Dedifferentiated amniotic fluid mesenchymal stem cell (primary cell): ENCODE data around the gene CXCR3.
A peak's percentile ranks its signal among the peaks of the same experiment; 100 is the strongest.
"Not testable (repeated sequence)": the region's sequence is repeated elsewhere in the genome, so short reads cannot be mapped to it uniquely, and the experiment has no call there.

Experiments used
- DNase-seq: peaks from one replicate; pipeline ENCODE4 v3.0.0-alpha.2; 2016; ENCODE audit errors: extremely low spot score

CXCR3 gene

DNA sequence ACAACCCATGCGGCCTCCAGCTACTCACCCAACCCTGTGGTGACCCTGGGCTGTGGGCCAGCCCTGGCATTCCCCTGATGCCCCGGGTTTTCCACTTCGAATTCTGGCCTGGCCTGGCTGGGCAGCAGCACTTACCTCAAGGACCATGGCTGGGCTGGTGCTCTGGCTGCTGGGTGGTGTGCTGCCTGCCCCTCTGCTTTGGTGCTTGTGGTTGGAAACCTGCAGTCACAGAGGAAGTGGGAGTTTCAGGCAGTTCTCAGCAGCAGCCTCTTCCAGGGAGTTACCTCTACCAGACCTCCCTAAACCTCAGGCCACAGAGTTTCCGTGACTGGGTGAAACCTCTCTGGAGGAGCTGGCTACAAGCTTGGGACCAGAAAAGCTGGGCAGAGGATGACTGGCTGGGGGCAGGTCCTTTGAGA, at the start of gene CXCR3:
Gene CXCR3 (minus strand): TSS at position 209 of the 419 bp plus-strand sequence. CDS start 62 bp downstream, at position 147.
- no peak for DNase-seq

DNA sequence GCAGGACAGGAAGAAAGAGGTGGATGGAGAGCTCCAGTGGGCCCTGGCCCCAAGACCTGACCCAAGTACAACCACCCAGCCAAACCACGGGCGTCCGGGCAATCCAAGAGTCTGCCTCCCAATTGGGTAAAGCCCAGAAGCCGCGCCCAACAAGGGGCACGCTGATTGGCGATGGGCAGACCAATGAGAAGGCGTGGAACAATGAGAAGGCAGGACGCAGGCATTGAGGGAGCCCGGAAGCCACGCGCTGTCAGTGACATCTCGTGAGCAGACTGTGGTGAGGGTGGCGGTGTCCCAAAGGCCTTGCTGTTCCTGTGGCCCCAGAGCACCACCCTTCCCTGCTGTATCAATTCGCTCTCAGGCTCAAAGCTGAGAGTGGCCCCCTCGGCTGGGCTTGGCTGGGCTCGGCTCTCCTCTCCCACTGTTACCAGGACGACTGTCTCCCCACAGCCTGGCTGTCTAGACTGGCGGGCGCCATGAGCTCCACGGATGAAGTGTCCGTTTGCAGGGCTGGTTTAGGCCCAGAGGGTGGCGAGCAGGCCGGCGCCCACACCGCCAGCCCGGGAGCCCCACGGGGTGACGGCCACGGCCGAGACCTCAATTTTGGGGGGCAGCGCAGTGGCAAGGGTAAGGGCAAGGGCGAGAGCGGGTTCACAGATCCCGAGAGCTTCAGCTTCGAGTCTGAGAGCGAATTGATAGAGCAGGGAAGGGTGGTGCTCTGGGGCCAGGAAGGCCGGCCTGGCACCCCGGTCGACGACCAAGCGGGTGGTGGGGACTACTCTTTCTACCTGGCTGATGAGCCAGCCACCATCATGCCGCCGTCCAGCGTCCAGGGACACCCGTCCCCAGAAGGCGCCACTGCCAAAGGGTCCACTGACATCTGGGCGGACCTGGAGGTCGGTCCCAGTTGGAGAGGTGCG, 49.3 kb upstream of the CXCR3 start, which contains the start of gene LOC101059915:
Gene LOC101059915 (plus strand): TSS at position 219 of the 920 bp plus-strand sequence.
- no peak for DNase-seq

DNA sequence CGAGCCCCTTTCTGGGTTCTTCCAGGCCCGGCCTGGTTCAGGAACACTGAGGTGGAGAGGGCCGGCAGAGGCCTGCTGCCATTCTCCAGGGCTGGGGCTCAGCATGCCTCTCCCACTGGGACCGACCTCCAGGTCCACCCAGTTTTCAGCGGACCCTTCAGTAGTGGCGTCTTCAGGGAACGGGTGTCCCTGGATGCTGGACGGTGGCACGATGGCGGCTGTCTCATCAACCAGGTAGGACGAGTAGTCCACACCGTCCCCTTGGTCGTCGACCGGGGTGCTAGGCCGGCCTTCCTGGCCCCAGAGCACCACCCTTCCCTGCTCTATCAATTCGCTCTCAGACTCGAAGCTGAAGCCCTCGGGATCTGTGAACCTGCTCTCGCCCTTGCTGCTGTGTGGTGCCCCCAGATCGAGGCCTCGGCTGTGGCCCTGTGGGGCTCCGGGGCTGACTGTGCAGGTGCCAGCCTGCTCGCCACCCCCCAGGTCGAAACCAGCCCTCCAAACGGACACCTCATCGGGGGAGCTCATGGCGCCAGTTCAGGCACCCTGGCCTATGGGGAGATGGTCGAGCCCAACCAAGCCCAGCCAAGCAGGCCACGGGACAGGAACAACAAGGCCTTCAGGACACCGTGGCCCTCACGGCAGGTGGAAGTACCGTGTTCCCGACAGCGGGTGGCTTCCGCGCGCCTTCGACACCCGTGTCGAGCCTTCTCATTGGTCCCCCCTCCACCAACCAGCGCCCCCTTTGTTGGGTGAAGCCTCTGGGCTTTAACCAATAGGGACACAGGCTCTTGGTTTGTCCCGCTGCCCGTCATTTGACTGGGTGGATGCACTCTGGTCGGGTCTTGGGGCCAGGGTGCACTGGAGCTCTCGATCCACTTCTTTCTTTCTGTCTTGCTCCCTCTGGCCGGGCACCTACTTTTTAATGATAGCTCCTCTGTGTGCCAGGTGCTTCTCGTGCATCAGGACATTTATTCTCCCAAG, 48.2 kb upstream of the CXCR3 start:
- DNase-seq = no peak

DNA sequence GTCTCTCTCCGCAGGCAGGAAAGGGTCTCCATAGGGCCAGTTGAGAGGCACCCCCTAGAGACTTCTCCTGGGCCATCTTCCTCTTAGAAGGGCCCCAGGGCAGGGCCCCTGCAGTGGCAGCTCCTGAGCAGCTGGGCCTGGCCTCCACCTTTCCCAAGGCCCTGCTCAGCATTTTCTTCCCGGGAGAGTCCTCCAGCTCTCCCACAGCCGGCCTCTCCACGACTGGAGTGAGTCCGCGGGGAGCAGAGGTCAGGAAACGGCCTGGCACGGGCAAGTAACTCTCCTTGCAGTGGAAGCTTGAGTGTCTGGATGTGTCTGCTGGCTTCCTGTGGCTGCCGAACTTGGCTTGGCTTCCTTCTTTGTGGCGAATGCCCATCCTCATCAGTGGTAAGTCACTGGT, 47.4 kb upstream of the CXCR3 start:
- no peak for DNase-seq

DNA sequence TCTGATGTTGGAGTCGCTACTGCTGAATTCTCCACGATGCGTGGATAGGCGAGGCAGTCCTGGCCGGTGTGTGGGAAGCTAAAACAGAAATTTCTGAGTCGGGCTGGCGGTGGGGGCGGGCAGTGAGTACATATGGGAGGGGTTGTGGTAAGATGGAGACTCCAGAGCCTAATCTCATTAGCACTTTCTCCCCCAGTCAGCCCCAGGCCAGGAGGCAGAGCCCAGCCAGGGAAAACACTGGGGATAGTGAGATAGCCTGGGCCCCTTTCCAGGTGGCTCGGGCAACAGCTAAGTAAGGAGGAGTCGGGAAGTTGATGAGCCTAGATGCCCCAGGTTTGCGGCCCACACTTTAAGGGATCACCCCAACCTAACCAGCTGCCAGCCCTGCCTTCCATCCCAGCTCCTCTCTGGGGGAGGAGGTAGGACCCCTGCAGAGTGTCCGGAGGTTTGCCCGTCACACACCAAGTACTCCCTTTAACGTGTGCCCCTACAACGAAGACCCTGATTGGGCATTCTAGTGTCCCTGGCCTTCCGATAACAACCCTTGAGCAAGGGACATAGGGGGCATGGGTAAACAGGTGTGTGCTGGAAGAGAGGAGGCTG, 46.7 kb upstream of the CXCR3 start:
- DNase-seq = no peak

DNA sequence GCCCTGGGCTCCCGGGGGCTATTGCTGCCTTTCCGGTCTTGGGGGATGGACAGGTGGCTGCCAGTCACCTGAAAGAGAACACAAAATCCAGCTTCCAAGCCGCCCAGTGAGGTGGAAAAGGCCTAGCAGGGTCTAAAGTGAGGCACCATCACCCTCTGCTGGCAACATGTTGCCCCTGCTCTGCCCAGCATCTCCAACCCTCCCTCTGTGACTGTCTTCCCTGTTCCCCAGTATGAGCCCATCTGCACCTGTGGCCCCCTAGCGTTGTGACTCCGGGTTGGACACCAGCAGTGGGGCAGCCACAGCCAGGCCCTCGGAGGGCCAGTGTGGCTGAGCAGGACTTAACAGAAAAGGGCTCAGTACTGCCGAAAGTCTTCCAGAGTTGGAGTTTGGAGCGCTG, 45.9 kb upstream of the CXCR3 start:
- not testable (repeated sequence) for DNase-seq

DNA sequence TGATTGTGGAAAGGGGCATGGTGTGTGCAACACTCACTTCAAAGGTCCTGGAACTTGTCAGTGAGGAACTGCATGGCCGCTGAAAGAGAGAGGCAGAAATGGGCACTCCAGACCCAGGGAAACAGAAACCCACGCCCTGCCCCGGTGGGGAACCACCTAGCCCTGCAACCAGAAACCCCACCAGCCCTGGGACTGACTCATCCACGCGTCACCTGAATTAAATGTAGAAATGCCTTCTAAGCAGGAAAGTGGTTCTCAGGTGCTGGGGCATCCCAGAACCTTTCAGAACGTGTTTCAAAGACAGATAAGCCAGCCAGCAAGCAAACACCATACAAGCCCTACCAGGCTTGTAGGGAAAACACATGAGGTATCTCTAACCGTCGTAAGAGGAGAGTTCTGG, 44.9 kb upstream of the CXCR3 start:
- DNase-seq = not testable (repeated sequence)

DNA sequence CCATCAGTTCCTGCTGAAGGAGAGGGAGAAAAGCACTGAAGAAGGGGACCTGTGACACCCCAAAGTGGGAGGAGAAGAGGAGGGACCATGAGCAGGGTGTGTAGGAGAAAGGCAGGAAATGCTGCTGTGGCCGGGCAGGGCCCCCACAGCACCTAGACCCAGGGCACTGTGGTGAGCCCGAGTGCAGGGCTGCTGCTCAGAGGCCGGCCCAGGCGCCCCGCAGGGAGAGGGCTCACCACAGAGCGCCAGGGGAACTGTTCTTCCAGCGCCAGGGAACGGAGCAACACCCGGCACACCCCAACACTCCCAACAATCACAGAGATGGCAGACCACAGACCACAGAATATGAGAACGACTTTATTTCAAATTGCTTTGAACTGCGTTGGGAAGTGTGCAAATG, 44.3 kb upstream of the CXCR3 start:
- DNase-seq = not testable (repeated sequence)

DNA sequence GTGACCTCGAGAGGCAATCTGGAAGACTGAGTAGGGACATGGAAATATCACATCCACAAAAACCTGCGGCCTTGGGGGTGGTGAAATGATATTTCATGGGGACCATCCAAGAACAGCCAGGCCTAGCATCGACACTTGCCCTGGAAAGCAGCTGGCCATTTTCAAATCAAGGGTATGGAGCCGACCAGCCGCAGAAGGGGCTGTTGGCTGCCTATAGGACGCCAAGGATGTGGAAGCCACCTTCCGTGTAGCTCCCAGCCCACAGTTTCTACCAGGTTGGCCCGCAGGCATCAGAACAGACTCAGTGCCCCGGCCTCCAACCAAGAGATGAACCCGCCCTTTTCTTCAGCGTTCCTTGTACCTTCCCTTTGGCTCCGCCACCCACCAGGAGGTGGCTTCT, 43.6 kb upstream of the CXCR3 start:
- DNase-seq = no peak

DNA sequence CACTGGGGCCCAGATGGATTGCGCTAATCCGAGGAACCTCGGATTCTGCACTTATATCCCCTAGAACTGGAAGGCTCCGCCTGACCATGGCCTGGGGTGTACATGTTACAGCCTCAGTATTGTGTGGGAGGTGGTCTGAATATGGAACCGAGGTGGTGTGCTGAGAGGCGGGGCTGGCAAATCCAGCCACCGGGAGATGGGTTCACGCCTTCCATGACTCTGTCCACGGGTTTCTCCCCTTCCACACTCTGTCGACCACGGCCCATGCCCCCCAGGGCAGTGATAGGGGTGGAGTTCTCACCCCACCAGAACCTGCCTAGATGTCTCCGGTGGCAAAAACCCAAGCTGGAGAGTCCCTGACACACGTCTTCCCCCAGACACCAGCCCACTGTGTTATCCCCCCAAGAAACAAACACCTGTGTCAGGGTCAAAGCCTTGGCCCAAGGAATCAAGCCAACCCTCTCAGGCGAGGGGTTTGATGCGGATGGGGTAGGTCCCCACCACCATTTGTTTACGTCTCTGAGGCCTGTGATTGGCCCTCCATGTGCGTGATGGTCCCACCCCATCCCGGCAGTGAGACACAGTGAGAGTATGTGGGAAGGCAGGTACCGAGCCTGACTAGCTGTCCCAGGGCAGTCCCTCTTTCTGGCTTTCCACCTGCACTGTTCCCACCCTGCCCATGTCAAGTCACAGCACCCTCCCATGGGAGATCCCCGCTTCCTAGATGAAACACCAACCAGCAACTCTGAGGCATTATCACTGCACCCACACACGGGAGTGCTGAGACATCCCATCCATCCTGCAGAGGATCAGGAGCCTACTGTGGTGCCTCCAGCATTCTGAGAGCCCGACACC, 42.5 kb upstream of the CXCR3 start:
- no peak for DNase-seq

DNA sequence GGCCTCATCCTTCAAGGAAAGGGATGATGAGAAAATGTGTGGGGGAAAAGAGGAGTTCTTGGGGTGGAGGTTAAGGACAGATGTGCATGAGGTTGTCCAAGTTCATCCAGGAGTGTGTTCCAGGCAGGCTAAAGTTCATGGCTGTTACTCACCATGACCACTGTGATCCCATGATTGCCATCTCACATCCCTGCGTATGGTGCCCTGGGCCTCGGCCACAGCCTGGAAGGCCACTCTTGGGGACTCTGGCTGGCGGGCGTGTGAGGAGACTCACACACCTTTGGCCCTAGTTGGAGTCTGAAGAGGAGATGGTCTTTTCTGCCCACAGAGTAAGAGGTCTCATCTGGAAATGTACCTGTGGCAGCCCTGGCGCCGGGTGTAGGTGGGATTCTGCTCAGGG, 41.6 kb upstream of the CXCR3 start:
- DNase-seq = no peak

DNA sequence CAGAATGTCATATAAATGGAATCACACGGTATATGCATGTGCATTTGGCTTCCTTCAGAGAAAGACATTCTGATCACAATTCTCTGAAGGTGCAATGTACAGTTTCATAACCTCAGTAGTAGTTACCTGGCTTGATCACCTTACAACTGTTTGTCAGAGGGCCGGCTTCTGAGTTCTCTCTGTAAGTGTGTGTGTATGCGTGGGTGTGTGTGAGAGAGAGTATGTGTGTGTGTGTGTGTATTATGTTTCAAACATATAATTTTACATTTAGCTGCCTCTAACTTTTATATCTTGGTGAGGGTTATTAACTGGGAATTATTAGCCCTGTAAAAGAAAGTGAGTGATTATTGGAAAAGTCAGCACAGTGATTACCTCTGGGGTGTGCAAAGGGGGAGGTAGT, 41.0 kb upstream of the CXCR3 start:
- DNase-seq = no peak

DNA sequence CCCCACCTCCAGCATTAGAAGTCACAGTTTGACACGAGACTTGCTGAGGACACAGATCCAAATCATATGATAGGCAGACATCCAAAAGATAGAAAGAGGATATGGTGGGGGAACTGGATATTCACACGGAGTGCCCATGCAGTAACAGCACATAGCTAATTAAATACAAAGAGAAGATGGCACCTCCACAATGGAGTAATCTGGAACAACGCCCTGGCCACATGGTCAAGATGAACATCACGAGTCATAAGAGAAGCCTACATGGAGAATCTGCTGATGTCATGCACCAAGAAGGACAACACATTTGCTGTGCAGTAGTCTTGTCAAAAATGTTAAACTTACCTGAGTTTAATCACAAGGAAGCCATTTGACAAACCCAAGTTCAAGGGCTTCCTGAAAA, 39.0 kb upstream of the CXCR3 start:
- no peak for DNase-seq

DNA sequence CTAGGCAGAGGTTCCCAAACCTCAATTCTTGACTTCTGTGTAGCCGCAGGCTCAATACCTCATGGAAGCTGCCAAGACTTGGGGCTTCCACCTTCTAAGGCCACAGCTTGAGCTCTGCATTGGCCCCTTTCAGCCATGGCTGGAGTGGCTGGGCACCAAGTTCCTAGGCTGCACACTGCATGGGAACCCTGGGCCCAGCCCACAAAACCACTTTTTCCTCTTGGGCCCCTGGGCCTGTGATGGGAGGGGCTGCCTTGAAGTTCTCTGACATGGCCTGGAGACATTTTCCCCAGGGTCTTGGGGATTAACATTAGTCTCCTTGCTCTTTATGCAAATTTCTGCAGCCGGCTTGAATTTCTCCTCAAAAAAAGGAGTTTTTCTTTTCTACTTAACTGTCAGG, 35.0 kb upstream of the CXCR3 start:
- DNase-seq = no peak

DNA sequence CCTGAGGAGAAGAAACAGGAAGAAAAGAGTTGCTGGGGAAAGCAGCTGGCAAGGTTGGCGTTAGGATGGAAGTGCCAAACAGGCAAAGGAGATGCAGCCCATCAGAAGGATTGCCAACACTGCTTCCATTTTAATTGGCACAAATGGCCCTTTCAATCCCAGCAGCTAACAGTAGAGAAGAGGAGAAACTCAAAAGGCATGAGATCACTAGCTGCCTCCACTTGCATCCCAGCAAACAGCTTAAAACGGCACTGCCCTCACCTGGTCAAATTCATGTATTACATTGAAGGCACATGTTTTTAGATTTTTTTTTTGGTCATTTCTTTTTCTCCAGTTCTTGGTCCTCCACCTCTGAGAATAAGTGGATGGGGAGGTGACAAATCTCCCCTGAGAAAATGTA, 34.1 kb upstream of the CXCR3 start:
- DNase-seq = peak; percentile 65

DNA sequence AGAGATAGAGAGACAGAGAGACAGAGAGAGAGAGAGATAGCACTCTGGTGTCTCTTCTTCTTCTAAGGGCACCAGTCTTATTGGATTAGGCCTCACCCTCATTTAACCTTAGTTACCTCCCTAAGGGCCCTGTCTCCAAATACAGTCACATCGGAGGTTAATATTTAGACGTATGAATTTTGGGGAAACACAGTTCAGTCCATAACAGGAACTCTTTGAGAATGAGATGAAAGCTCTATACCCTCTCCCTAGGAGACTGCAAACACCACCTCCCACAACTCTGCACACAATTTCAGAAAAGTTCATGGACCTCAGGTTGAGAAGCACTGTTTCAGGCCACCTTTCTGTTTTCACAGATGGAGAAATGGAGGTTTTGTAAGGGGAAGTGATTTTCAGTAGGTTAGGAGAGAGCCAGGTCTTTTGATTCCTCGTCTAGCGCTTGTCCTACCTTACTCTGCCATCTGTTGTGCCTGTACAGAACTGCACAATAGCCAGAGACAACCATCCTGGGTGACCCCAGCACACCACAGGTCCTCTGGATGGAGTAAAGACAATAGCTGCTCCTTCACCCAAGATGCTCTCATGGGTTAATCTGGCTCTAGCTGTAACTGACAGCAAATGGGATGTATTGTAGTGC, 32.1 kb upstream of the CXCR3 start:
- DNase-seq = no peak

DNA sequence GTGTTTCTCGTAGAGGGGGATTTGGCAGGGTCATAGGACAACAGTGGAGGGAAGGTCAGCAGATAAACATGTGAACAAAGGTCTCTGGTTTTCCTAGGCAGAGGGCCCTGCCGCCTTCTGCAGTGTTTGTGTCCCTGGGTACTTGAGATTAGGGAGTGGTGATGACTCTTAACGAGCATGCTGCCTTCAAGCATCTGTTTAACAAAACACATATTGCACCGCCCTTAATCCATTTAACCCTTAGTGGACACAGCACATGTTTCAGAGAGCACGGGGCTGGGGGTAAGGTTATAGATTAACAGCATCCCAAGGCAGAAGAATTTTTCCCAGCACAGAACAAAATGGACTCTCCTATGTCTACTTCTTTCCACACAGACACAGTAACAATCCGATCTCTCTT, 26.1 kb upstream of the CXCR3 start:
- not testable (repeated sequence) for DNase-seq

DNA sequence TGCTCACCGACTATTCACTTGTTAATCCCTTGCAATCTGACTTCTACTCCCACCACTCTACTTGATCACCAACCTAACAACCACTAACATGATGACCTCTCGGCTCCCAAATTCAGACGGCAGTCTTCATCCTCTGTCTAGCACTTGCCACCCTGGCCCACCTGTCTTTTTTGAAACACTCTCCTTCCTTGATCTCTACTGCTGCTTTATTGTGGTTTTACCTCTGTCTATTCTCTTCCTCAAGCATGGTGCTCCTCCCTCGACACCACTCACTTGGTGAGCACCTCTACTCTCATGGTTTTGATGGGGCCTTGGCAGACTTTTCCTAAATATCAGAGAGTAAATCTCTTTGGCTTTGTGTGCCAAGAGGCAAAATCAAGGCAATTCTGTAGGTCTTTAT, 21.7 kb upstream of the CXCR3 start:
- no peak for DNase-seq

DNA sequence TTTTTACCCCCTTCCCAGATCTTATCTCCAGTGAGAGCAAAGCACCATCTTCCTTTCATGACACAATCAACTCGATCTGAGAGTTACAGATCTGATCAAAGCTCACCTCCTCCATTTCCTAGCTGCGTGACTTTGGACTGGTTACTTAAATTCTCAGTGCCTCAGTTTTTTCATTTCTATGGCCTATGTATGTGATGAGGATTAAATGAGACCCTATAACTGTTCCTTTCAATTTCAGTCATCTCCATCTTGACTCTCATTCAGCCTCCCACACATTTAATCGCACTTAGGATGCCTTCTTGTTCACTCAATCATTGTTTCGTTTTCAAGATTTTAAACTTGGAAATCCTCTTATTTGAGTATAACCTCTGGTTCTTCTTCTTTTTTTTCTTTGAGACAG, 20.1 kb upstream of the CXCR3 start:
- no peak for DNase-seq

DNA sequence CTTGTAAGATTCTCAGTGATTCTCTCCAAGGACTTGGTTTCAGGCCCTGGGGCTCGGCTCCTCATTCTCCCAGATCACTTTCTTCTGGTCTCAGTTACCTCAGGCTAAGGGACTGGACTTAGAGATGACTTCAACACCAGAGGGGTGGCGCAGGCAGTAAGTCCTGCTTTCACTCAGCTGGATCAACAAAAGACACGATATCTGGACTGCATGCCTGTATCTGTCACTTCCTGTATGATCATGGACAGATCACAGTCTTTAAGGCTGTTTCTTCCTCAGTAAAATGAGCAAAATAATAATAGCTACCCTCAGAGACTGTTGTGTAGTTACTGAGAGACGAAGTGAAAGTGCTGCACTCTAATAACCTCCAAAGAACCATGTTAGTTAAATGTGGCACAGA, 19.5 kb upstream of the CXCR3 start:
- peak; percentile 21 for DNase-seq

DNA sequence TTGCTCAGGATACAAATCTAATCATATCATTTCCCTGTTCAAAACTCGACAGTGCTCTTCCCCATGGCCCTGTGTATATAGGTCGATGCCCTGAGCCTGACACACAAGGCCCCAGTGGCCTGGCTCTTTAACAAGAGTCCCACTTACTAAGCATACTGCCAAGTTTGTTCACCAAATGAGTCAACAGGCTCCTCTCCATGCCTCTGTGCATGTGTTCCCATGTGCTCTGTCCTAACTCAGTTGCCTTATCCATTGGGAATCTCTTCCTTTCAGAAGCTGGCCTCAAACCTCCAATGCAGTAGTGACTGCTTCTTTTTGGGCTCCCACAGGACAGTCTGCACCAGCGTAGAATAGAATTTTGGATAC, 18.9 kb upstream of the CXCR3 start:
- DNase-seq = no peak
